Right renal cortex interstitium (tissue), 3 donors: Measurements from ENCODE around the gene AMOT. TPM values are rescaled to one million over a fixed set of nuclear protein-coding genes. Genes with fewer than 3 reads are reported as not detected.
A peak's percentile ranks its signal among the peaks of the same experiment; 100 is the strongest.
"Not testable (repeated sequence)": the region's sequence is repeated elsewhere in the genome, so short reads cannot be mapped to it uniquely, and the experiment has no call there.

Source experiments
- DNase-seq, 3 donors: peaks; one replicate each; pipeline ENCODE4 v3.0.0-alpha.2; 2013; ENCODE audit warnings: low read depth in 3 of 3, low spot score in 2 of 3
- polyA plus RNA-seq, 3 donors: library from polyadenylated mRNA; unstranded; fragments of 120-200 nt; gene quantifications; one replicate each; pipeline ENCODE4 v1.2.1, GENCODE V29; 2013; ENCODE audit not compliant: insufficient read length in 3 of 3

Gene AMOT, protein sequence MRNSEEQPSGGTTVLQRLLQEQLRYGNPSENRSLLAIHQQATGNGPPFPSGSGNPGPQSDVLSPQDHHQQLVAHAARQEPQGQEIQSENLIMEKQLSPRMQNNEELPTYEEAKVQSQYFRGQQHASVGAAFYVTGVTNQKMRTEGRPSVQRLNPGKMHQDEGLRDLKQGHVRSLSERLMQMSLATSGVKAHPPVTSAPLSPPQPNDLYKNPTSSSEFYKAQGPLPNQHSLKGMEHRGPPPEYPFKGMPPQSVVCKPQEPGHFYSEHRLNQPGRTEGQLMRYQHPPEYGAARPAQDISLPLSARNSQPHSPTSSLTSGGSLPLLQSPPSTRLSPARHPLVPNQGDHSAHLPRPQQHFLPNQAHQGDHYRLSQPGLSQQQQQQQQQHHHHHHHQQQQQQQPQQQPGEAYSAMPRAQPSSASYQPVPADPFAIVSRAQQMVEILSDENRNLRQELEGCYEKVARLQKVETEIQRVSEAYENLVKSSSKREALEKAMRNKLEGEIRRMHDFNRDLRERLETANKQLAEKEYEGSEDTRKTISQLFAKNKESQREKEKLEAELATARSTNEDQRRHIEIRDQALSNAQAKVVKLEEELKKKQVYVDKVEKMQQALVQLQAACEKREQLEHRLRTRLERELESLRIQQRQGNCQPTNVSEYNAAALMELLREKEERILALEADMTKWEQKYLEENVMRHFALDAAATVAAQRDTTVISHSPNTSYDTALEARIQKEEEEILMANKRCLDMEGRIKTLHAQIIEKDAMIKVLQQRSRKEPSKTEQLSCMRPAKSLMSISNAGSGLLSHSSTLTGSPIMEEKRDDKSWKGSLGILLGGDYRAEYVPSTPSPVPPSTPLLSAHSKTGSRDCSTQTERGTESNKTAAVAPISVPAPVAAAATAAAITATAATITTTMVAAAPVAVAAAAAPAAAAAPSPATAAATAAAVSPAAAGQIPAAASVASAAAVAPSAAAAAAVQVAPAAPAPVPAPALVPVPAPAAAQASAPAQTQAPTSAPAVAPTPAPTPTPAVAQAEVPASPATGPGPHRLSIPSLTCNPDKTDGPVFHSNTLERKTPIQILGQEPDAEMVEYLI
- polyA plus RNA-seq, result 10 to 100 TPM; 64.1 to 77.9 (median 64.8) TPM

DNA sequence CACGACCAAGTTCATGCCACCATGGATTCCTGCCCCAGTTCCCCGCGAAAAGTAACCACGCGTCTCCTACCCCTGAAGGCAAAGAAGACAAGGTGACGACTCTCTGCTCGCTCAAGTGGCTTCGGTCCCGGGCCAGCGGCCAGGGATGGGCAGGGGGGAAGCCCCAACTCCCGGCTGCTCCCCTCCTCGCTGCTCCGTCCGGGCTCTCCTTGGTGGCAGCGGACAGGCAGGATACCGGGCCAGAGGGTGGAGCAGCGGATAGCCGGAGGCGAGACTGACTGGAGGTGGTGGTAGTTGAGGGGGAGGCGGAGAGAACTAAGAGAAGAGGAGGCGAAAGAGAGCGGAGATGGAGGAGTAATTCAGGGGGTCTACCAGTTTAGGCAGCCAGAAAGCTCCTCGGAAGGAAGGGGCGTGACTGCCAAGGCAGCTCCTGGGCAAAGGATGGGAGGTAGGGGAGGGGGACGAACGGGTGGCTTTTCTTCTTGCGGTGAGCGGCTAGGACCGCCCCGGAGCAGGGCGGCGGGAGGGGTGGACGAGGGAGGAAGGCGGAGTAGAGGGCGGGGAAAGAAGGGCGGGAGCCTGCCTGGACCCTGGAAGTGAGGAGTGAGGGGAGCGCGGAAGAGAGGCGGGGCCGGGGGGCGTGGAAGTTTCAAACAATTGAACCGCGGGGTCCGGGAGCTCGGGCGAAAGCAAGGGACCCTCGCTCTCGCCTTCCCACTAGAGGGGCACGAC, at the start of gene AMOT:
Gene AMOT (minus strand): TSS at position 450 of the 732 bp plus-strand sequence. CDS start 17,705 bp downstream, outside the sequence.
- peak in 2 of 3 donors; percentile 60 to 78 for DNase-seq

DNA sequence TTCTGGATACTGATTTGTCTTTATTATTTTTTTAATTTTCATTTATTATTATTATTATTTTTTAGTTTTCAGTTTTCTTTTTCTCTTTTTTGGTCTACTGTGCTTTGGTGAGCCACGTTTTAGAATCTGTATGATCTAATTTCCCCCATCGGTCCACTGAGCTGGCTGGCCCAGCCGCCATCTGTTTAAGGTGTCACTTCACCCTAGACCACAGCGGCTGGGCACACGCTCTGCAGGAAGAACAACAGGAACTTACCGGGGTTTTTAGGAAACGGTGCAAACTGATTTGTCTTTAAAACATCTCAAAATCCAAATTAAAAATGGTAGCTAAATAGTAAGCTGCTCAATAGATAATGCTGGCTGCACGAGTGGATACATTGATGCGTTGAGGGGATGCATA, 48.8 kb upstream of the AMOT start:
- no peak for DNase-seq

- DNase-seq, result no peak
These were observed 48.3 kb upstream of the AMOT start for GRCh38 chrX:112888916-112889315.

DNA sequence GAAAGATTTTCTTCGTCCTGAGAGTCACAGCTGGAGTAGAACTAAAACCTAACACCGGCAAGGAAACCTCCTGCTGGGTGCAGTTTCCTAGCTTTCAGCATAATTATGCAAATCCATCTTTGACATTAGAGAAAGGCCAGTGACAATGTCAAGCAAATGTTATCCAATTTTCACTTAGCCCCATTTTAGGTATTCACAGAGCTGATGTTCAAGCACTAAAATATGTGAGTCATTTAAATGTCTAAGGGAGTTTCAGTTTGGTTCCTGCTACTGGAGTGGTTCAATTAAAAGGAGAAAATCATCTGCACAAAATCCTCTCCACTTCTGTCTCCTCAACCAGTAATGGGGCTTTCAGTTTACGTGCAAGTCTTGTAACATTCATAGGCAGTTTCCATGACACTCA, 37.1 kb upstream of the AMOT start:
- DNase-seq, result no peak

DNA sequence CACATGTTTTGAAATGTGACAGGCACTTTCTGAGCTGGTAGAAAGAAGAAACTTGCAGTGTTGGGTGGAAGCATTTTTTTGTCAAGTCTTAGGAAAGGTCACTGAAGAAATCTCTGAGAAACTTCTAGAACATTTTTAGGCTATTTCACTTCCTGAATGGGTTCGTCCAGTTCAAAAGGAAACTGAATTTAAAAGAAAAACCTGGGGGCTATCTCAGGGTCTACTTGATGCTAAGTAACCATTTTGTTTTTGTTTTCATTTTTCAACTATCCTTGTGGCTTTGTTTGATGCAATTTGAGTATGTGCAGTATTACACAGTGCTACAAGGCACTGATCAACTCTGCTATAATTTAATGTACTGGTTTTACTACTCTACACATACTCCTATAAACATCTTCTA, 34.0 kb upstream of the AMOT start:
- no peak for DNase-seq

DNA sequence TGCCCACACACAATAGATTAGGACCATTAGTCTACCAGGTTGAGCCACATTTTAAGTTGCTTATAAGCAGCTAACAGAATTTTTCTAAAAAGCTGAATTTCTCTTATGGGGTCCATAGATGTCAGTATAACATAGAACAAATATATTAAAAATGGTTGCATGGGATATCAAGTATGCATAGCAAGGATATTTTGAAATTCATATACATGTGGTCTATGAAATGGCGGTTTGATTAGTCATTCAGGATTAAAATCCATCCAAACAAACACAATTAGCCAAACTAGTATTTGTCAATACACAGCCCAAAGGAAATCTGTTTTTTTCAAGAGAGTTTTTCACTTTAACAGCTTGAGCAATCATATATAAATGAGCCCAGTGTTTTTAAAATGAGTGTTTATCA, 33.5 kb upstream of the AMOT start:
- DNase-seq, result no peak

DNA sequence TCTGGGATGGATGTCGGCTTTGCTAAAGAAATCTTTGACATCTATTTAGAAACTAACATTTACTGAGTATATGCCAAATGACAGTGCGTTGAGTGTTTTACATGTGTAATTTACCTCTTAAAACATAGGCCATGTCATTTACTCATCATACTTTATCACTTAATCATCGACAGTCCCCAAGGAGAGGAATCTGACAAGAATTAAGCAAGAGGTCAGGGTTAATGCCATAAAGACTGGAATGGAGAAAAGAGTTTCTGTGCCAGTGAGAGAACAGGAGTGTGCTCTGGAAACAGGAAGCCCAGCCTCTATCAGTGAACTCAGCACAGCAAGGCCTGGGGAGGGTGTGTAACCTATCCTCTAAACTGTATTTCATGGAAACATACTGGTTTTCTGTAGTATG, 28.0 kb upstream of the AMOT start:
- no peak for DNase-seq

DNA sequence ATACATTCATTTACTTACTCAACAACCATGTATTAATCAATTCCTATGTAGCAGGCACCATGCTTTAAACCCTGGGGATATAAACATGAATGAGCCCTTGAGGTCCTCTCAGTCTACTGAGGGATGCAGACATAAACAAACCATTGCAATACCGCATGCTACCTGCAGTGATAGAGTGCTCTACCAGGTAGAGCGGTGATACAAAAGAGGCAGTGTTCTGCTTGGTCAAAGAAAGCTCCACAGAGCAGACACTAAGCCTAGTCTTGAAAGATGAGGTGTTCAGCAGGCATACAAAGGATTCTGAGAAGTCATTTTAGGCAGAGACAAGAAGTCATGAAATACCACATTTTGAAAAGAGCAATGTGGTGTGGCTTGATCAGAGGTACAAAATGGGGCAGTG, 26.9 kb upstream of the AMOT start:
- no peak for DNase-seq

DNA sequence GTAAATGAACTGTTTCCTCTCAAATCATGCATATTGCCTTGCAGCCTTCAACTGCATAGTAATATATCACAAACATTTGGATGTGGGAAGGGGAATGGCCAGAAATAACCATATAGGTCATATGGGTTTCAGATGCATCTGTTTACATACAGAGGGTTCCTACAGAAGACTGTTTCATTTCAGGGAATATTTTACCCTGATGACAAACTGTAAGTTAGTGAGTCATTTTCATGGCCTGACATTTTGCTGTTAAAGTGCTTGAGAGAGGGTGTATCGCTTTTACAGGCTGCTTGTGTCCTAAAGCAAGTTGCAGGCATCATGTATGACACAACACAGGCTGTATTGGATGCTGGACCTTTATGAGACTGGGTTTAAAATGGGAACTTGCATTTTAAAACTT, 25.5 kb upstream of the AMOT start:
- no peak for DNase-seq

- DNase-seq, result no peak
These were observed 24.9 kb upstream of the AMOT start for GRCh38 chrX:112865464-112866025.

DNA sequence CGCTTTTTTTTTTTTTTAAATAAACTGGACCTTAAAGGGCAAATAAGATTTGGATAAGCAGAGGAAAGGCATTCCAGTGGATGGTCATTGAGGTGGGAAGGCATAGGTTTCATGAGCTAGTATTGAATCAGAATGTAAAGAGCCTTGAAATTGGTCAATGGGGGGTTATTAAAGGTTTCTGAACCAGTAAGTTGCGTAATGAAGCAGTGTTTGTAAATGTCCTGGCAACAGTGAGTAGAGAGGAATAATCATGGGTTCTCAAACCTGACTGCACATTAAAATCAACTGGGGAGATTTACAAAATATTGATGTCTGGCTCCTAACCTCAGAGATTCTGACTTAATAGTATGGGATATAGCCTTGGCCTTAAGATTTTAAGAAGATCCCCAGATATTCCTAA, 23.2 kb upstream of the AMOT start:
- no peak for DNase-seq

- DNase-seq, result no peak
These were observed 16.8 kb upstream of the AMOT start for GRCh38 chrX:112857478-112857878.

DNA sequence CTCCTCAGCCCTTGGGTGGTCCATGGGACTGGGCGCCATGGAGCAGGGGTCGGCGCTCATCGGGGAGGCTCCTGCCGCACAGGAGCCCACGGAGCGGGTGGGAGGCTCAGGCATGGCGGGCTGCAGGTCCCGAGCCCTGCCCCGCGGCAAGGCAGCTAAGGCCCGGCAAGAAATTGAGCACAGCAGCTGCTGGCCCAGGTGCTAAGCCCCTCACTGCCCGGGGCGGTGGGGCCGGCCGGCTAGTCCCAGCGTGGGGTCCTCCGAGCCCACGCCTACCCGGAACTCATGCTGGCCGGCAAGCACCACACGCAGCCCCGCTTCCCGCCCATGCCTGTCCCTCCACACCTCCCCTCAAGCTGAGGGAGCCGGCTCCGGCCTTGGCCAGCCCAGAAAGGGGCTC, 14.3 kb upstream of the AMOT start:
- DNase-seq, result not testable (repeated sequence)

DNA sequence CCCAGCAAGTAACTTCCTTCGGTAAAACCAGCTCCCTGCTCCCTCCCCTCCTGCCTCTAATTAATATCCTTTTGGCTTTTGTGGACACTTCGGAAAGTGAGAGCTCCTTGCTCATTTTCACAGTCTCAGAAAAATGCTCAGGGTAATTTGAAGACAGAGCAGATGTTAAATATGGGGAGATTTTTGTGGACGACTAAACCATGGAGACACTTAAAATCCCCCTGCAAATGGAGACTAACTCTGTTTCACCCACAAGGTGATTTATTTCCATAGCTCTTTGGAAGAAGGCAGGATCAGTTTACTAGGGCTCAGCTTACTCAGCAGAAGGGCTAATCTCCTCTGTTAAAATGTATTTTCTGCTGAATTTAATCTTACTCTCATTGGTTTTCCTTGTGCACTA, 12.2 kb upstream of the AMOT start:
- no peak for DNase-seq

- DNase-seq, result no peak
These were observed 11.2 kb upstream of the AMOT start for GRCh38 chrX:112851806-112852205.

DNA sequence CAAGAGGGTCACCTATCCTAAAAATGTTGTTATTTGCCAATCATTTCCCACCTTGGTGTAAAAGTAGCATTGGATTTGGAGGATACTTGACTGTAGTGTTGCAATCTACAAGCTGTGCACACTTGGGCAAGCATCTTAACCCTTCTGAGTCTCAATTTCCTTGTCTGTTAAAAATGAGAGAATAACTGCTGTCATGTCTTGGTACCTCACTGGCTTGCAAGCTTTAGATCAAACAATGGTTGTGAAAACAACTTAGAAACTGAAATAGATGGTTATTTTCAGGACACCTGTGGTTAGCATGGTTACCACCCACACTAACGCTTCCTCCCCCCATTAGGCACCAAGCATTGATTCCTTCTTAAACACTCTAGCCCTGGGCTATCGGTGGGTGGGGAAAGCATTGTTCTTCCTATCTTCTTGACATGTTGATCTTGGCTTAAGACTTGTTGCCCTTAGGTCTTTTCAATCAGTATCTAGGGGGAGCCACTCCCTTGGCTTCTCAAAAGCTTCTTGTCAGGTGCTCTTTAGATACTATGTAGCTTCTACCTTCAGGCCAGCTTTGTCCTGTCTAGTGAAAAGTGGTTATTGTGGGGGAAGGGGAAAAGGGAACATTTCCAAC, 10.6 kb upstream of the AMOT start:
- DNase-seq, result no peak

DNA sequence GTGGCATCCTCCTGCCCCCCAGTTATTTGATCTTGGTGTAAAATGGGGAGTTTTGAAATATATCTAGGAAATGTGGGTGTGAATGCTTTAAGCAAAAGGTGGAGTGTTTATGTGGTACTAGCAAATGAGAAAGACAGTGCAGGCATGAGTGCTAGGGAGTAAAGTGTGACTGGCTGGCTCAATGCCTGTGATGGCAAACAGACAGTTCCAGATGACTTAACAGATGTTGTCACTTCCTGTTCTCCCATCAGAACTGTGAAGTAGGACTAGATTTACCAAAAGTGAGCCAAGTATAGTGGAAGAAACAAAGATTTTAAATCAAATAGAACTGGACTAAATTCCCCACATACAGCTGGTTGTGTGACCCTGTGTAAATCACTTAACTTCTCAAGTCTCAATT, 8.4 kb upstream of the AMOT start:
- no peak for DNase-seq

GRCh38 chrX:112846782-112847181, 6.2 kb upstream of the AMOT start:
- no peak for DNase-seq

DNA sequence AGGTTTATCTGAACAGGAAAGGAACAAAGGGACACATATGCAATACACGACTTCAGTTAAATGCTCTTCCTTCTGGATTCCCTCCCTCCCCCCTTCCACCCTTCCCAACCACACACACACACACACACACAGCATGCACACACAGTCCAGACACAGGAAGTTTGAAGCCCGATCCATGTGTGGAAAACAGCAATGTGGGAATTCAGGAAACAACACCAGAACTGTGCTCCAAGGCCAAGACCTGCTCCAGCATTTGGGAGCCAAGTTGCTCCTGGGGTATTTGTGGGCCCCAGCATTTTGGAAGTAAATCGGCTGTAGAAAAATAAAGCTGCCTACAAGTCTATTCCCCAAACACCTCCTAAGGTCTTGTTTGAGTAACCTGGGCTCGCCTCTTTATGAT, 5.6 kb upstream of the AMOT start:
- no peak for DNase-seq

DNA sequence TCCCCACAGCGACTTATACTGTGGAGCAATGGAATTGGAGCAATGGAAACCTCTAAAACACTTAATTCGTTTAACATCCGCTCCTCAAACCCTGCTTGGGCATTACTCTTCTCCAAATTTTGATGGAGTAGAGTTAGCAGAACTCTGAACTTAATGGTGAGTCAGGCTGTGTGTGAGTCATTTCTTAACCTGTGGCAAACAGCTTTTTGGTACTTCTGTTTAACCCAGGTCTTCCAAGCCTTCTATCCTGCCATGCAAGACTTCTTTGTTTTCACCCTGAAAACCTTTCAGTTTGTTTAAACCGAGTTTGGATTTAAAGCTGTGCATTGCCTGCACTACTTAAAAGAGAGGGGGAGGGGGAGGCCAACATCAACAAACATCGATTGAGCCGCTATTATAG, 3.6 kb upstream of the AMOT start:
- DNase-seq, result no peak
